Small intestine (tissue), 7 donors: ENCODE measurements around the gene OR2V1. TPM values are rescaled to one million over a fixed set of nuclear protein-coding genes. Genes with fewer than 3 reads are reported as not detected.
"Not testable (repeated sequence)": the region's sequence is repeated elsewhere in the genome, so short reads cannot be mapped to it uniquely, and the experiment has no call there.

ENCODE experiments used
- DNase-seq, 2 donors: peaks; one replicate each; pipeline versions ENCODE4 v3.0.0 to v3.0.0-alpha.2; 2013
- FAIRE-seq: peaks from 2 replicates; lab custom pipeline; 2012; peaks lifted over from hg19 to GRCh38; lab: Jason Lieb, UNC
- H3K27ac ChIP-seq, 3 donors: one replicate each; pipeline ENCODE4 v1.5.1; 2013; ENCODE audit warnings: low read length in 2 of 3, mild to moderate bottlenecking in 2 of 3, control low read depth in 1 of 3, inconsistent platforms in 1 of 3, low read depth in 1 of 3, moderate library complexity in 1 of 3
- H3K27me3 ChIP-seq, 3 donors: one replicate each; pipeline ENCODE4 v1.6.1; 2013; ENCODE audit warnings: low read length in 3 of 3, inconsistent platforms in 1 of 3; ENCODE audit not compliant: control insufficient read depth in 3 of 3, insufficient read depth in 3 of 3
- H3K36me3 ChIP-seq, 3 donors: one replicate each; pipeline ENCODE4 v1.6.1; 2013; ENCODE audit warnings: low read length in 3 of 3, inconsistent platforms in 1 of 3, low read depth in 1 of 3, mild to moderate bottlenecking in 1 of 3, moderate library complexity in 1 of 3; ENCODE audit not compliant: control insufficient read depth in 3 of 3, insufficient read depth in 2 of 3
- H3K4me1 ChIP-seq, 3 donors: one replicate each; pipeline ENCODE4 v1.6.1; 2013; ENCODE audit warnings: low read length in 2 of 3, inconsistent platforms in 1 of 3, low read depth in 1 of 3, mild to moderate bottlenecking in 1 of 3, moderate library complexity in 1 of 3; ENCODE audit not compliant: control insufficient read depth in 3 of 3, insufficient read depth in 2 of 3
- H3K4me3 ChIP-seq, 3 donors: one replicate each; pipeline ENCODE4 v1.5.1; 2013; ENCODE audit warnings: low read length in 3 of 3, control low read depth in 1 of 3, inconsistent platforms in 1 of 3, low read depth in 1 of 3, mild to moderate bottlenecking in 1 of 3, moderate library complexity in 1 of 3
- H3K9me3 ChIP-seq, 2 donors: one replicate each; pipeline ENCODE4 v1.6.1; 2013; ENCODE audit warnings: low read depth in 1 of 2, low read length in 1 of 2; ENCODE audit not compliant: control insufficient read depth in 2 of 2, insufficient read depth in 1 of 2
- WGBS, 3 donors: extraction: QIAGEN DNeasy Blood & Tissue Kit; methylation state at CpG; one replicate each; pipeline ENCODE4 v1.1.7; 2013; 5-methylcytosine and 5-hydroxymethylcytosine counted together
- polyA plus RNA-seq, 4 donors: library from polyadenylated mRNA; stranded (reverse) in 3 of 4; unstranded in 1 of 4; fragments of 200-250 nt in 3 of 4; fragments of 120-200 nt in 1 of 4; gene quantifications; one replicate each; pipeline versions ENCODE4 v1.2.1 to v1.2.3, GENCODE V29; 2013
- donor health status: healthy with polysubstance abuse.
- donor health status: control.
- donor health status: control.
- donor health status: Bipolar disorder and iron deficiency.
- donor health status: healthy.

OR2V1 gene
- polyA plus RNA-seq, 4 donors: not detected

- Histone ChIP-seq H3K27me3 (peaks cover 0 to 44% (median 29%) of the 10 kb centered on the region in 3 donors), H3K27ac (no peak overlapping the region), H3K9me3 (peaks cover 0 to 2% of the 10 kb centered on the region in 2 donors), H3K4me1 (no peaks in the 10 kb centered on the region), H3K36me3 (no peaks in the 10 kb centered on the region), H3K4me3 (no peak overlapping the region)
- 80 to 89% (median 84%) methylated on average over 6 of the region's 6 CpGs for WGBS, 3 donors
- FAIRE-seq (no peak), DNase-seq (no peak)
These were observed 12.6 kb downstream of the OR2V1 start for GRCh38 chr5:181118369-181118768.

DNA sequence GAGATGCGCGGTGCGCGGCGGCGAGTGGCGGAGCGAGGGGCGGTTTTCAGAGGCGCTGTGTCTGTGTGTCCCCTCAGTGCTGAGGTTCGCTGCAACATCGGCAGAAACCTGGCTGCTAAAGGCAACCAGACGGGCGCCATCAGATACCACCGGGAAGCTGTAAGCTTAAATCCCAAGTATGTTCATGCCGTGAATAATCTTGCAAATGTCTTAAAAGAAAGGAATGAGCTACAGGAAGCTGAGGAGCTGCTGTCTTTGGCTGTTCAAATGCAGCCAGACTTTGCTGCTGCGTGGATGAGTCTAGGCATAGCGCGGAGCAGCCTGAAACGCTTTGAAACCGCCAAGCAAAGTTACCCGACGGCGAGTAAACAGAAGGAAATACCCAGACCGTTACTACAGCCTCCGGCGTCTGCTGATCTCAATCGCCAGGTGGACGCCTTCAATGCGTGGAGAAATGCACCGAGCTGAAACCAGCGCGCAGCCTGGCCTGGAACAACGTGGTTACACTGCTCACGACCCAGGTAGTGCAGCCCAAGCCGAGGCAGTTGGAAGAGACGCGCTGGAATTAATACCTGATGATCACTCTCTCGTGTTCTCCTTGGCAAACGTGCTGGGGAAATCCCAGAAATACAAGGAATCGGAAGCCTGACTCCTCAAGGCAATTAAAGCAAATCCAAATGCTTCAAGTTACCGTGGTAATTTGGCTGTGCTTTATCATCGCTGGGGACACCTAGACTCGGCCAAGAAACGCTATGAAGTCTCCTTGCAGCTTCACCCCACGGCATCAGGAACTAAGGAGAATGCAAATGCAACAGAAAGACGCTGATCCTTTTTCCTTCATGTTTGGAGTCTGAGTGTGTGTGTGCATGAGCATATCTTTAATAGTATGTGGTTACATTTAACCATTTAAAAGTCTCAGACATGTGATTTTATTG lies 15.9 kb downstream of the OR2V1 start:
- 7 to 14% (median 13%) methylated on average over 47 of the region's 47 CpGs for WGBS, 3 donors
- FAIRE-seq (no peak), DNase-seq (peak in 1 of 2 donors; percentile 9)
- no peaks in the 10 kb centered on the region for H3K36me3 ChIP-seq
- H3K27ac ChIP-seq: no peak overlapping the region
- H3K4me1 ChIP-seq: no peaks in the 10 kb centered on the region
- H3K9me3 ChIP-seq: peaks cover 0 to 2% of the 10 kb centered on the region in 2 donors
- H3K27me3 ChIP-seq: peaks cover 0 to 59% (median 27%) of the 10 kb centered on the region in 3 donors
- H3K4me3 ChIP-seq: no peak overlapping the region

- H3K27me3 ChIP-seq: peaks cover 0 to 62% (median 27%) of the 10 kb centered on the region in 3 donors
- H3K36me3 ChIP-seq: no peaks in the 10 kb centered on the region
- H3K4me1 ChIP-seq: no peaks in the 10 kb centered on the region
- no peak overlapping the region for H3K4me3 ChIP-seq
- H3K9me3 ChIP-seq: peaks cover 0 to 2% of the 10 kb centered on the region in 2 donors
- DNase-seq: no peak
- no peak for FAIRE-seq
- no peak overlapping the region for H3K27ac ChIP-seq
- WGBS, 3 donors: 48 to 56% (median 53%) methylated on average over 33 of the region's 33 CpGs
These were observed 16.6 kb downstream of the OR2V1 start for GRCh38 chr5:181114284-181114843.

DNA sequence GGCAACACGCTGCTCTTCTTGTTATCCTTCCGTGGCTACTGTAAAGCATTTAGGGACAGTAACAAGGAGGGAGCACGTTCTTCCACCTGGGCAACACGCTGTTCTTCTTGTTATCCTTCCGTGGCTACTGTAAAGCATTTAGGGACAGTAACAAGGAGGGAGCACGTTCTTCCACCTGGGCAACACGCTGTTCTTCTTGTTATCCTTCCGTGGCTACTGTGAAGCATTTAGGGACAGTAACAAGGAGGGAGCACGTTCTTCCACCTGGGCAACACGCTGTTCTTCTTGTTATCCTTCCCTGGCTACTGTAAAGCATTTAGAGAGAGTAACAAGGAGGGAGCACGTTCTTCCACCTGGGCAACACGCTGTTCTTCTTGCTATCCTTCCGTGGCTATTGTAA lies 17.4 kb downstream of the OR2V1 start:
- not testable (repeated sequence) for FAIRE-seq, H3K36me3 ChIP-seq, DNase-seq, H3K27ac ChIP-seq, H3K4me3 ChIP-seq, H3K4me1 ChIP-seq, H3K9me3 ChIP-seq
- peaks cover 0 to 63% (median 21%) of the 10 kb centered on the region in 3 donors for H3K27me3 ChIP-seq
- 86 to 87% (median 87%) methylated on average over 5 to 6 of the region's 13 CpGs for WGBS, 3 donors

DNA sequence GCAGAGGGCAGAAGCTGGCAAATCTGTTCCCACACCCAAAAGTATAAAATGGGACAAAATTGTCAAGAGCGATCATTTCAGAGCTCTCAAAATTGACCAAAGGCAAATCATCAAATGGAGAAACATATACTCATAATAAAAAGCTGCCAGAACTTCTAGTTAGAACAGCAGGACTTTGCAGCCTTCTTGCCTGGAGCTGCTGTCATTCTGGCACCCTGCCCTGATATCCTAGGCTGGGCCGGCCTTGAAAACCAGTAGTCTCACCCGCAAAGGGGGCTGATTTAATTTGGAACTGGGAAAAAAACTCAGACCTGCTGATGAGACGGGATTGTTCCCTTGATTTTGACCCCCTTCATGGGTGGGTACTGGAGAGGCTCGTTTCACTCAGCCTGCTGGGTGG lies 18.5 kb downstream of the OR2V1 start:
- H3K9me3 ChIP-seq: peaks cover 0 to 2% of the 10 kb centered on the region in 2 donors
- H3K27ac ChIP-seq: no peak overlapping the region
- no peaks in the 10 kb centered on the region for H3K4me1 ChIP-seq
- DNase-seq (no peak), FAIRE-seq (no peak)
- H3K27me3 ChIP-seq: peaks cover 0 to 56% (median 22%) of the 10 kb centered on the region in 3 donors
- 66 to 73% (median 70%) methylated on average over 5 of the region's 5 CpGs for WGBS, 3 donors
- H3K4me3 ChIP-seq: no peak overlapping the region
- no peaks in the 10 kb centered on the region for H3K36me3 ChIP-seq

DNA sequence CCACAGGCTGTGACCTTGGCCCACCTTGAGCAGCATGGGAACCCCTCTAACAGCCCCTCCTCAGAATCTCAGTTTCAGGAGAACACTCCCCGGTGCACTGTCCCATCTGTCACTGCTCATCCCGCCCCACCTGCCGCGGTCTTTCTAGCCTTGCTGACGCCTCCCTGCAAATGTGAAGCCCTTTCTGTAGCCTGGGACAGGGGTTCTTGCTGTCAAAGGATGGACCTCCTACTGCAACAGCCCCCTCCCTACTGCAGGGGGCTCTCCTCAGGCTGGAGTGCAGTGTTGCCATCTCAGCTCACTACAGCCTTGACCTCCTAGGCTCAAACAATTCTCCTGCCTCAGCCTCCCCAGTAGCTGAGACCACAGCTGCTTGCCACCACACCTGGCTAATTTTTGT lies 20.0 kb downstream of the OR2V1 start:
- Histone ChIP-seq H3K4me3 (no peak overlapping the region), H3K36me3 (no peaks in the 10 kb centered on the region), H3K9me3 (peaks cover 0 to 2% of the 10 kb centered on the region in 2 donors), H3K27me3 (peaks cover 0 to 57% (median 26%) of the 10 kb centered on the region in 3 donors), H3K4me1 (no peaks in the 10 kb centered on the region), H3K27ac (no peak overlapping the region)
- FAIRE-seq (no peak), DNase-seq (no peak)
- WGBS, 3 donors: 84 to 87% (median 85%) methylated on average over 5 of the region's 5 CpGs

DNA sequence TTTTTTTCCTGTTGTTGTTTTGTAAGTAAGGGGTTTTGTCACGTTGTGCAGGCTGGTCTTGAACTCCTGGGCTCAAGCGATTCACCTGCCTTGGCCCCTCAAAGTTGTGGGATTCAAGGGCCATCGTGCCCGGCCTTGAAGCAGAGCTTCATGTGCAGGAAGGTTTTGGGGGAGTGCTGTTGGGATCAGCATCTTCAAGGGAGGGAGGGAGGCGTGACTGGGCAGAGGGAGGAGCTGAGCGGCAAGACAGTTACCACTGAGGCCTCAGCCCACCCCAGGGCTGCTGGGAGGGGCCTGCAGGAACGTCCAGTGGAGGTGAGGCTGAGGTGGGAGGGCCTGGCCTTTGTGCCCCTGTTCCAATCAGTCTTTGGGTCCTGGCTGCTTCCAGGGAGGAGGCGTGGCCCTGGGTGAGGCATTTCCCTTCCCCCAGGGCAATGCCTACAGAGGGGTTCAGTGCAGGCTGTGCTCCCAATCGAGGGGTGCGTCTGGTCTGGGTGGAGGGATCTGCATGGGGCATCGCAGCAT lies 21.4 kb downstream of the OR2V1 start:
- no peaks in the 10 kb centered on the region for H3K4me1 ChIP-seq
- peaks cover 0 to 55% (median 30%) of the 10 kb centered on the region in 3 donors for H3K27me3 ChIP-seq
- no peaks in the 10 kb centered on the region for H3K36me3 ChIP-seq
- H3K27ac ChIP-seq: no peak overlapping the region
- peaks cover 0 to under 1% of the 10 kb centered on the region in 2 donors for H3K9me3 ChIP-seq
- H3K4me3 ChIP-seq: no peak overlapping the region
- DNase-seq (no peak), FAIRE-seq (no peak)
- WGBS, 3 donors: 44 to 52% (median 45%) methylated on average over 10 to 11 of the region's 11 CpGs

DNA sequence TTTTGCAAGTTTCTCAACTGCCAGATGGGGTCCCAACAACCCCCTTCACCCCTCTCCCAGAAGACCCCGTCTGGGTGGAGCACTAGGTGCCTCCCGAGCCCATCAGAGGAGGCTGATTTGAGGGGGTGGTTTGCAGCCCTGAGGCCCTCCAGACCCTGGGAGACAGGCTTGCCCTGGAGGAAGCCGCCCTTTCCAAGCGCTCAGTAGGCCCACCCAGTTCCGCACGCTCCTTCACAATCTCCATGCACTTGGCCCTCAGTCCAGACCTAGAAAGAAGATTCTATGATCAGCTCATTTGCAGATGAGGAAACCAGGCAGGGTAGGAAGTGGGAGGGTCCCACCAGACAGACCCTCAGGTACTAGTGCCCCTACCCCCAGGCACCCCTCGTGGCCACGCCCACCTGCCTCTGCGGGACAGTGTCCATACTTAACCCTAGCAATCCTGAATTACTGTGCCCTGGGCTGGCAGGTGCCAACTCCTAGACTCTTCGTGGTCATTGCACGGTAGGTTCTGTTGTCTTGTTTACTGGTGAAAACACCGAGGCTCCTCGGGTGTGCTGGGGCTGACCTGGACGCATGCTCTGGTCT lies 22.3 kb downstream of the OR2V1 start:
- Histone ChIP-seq H3K4me1 (no peaks in the 10 kb centered on the region), H3K4me3 (no peak overlapping the region), H3K27me3 (peaks cover 0 to 53% (median 27%) of the 10 kb centered on the region in 3 donors), H3K9me3 (no peaks in the 10 kb centered on the region), H3K27ac (no peak overlapping the region), H3K36me3 (no peaks in the 10 kb centered on the region)
- 61 to 73% (median 65%) methylated on average over 14 of the region's 14 CpGs for WGBS, 3 donors
- FAIRE-seq: no peak
- DNase-seq: no peak
